NCI-H446 (cell line): Measurements from ENCODE around the gene FMN1.

Experiments
- DNase-seq, 2 experiments: peaks; one replicate each; lab custom pipeline; 2025; lab: John Stamatoyannopoulos, UW

FMN1 gene, protein sequence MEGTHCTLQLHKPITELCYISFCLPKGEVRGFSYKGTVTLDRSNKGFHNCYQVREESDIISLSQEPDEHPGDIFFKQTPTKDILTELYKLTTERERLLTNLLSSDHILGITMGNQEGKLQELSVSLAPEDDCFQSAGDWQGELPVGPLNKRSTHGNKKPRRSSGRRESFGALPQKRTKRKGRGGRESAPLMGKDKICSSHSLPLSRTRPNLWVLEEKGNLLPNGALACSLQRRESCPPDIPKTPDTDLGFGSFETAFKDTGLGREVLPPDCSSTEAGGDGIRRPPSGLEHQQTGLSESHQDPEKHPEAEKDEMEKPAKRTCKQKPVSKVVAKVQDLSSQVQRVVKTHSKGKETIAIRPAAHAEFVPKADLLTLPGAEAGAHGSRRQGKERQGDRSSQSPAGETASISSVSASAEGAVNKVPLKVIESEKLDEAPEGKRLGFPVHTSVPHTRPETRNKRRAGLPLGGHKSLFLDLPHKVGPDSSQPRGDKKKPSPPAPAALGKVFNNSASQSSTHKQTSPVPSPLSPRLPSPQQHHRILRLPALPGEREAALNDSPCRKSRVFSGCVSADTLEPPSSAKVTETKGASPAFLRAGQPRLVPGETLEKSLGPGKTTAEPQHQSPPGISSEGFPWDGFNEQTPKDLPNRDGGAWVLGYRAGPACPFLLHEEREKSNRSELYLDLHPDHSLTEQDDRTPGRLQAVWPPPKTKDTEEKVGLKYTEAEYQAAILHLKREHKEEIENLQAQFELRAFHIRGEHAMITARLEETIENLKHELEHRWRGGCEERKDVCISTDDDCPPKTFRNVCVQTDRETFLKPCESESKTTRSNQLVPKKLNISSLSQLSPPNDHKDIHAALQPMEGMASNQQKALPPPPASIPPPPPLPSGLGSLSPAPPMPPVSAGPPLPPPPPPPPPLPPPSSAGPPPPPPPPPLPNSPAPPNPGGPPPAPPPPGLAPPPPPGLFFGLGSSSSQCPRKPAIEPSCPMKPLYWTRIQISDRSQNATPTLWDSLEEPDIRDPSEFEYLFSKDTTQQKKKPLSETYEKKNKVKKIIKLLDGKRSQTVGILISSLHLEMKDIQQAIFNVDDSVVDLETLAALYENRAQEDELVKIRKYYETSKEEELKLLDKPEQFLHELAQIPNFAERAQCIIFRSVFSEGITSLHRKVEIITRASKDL (N-terminal part only)

DNA sequence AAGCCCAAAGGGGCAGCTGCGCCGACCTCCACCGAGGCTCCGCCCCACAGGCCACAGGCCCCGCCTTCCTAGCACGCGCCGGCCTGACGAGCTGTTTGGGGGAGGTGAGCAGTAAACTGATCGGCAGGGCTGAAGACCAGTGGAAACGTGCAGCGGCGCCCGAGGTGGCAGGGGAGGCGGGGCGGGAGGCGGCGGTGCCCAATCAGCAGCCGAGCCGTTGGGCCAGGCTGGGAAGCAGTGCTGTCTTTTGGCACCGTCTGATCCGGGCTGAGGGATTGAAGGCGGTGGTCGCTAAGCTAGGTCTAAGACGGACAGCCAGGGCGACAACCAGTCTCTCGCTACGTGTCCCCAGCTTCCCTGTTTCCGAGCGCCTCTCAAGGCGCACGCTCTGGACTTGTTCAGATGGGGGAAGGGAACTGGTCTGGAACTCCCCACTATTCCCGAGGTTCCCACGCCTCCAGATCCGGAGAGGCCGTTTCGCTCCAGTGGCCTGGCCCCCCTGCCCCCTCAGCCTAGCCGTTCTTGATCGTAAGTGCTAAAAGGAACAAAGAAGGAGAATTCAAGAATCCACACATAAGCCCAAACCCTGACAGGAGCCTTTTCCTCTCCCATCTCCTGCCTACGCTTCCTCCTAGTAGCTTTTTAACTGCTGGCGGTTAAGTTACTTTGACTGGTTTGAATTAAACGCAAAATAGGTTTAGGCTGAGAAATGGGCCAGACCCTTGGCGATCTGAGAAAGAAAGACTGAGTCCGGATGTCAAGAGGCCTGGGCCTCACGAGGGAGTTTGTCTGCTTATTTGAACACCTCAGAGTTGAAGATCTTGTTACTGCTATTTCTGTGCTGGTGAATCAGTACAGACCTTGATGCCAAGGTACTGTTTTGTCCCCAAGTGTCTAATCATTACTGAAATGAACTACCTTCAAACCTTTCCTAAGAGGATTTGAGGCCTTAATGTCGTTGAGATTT lies at the start of gene FMN1:
Gene FMN1 (minus strand): TSS at position 11 of the 967 bp plus-strand sequence. CDS start 39,800 bp downstream, outside the sequence.
- no peak for DNase-seq

DNA sequence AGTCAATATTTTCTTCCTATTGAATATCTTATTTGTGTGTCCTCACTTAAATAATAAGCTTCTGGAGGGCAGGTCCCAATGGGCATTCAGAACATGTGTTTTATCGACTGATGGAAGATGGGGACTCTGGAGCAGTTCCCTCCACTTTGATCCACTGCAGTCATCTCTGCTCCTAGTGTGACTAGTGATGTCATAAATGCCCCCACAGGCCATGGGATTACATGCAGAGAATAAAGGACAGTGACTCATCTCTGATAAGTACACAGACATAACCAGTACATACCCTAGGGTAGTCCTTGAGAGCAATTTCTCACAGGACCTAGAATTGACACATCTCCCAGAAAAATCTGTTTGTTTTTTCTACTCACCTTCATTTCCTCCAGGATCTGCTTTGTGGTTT lies 49.4 kb upstream of the FMN1 start:
- no peak for DNase-seq

DNA sequence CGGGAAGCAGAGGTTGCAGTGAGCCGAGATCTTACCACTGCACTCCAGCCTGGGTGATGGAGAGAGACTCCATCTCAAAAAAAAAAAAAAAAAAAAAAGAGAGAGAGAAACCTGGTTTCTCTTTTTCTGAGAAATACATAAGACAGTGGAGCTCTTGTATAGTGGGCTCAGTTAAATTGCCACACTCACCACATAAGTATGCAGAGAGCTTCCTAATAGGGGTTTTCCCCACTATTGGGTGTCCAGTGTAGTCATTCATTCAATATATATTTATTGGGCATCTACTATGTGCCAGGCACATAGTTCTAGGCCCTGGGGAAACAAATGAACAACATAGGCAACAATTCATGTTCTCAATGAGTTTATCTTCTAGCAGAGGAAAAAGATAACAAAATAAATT lies 48.9 kb upstream of the FMN1 start:
- no peak for DNase-seq

DNA sequence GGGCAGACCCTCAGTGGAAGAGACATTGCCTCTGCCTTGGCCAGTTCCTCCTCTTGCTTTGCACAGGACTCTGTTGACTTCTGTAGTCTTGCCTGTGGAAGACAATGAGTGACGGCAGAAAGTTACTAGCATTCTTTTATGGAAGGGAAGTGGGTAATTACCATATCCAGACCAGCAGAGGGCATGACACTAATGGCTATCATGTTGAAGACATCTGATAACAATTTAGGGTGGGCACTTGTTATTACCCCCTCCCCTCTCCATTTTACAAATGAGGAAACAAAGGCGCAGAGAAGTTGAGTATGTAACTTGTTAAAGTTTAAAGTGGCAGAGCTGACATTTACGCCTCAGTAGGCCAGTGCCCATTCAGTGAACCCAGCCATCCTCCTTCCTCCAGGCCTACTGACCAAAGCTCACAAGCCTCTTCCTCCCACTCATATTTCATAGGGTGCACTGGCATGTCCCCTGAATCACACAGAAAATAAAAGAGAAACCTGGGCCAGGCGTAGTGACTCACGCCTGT lies 48.2 kb upstream of the FMN1 start:
- no peak for DNase-seq

DNA sequence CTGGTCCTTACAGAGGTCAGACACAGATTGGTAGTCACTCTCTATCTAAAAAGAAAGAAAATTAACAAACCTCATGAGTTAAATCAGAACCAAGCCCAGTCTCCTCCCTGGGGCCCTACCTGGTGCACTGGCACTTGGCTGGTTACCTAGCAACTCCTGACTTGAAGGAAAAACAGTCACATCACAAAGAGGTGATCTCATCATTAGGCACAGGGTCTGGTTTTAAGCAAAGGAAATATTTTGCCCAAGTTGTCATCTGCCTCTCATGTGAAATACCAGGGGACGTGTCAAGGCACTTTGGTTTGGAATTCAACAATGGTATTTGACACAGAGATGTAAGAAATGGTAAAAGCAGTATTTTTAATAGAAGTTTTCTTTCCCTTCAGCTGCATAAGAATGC lies 47.7 kb upstream of the FMN1 start:
- DNase-seq = no peak

DNA sequence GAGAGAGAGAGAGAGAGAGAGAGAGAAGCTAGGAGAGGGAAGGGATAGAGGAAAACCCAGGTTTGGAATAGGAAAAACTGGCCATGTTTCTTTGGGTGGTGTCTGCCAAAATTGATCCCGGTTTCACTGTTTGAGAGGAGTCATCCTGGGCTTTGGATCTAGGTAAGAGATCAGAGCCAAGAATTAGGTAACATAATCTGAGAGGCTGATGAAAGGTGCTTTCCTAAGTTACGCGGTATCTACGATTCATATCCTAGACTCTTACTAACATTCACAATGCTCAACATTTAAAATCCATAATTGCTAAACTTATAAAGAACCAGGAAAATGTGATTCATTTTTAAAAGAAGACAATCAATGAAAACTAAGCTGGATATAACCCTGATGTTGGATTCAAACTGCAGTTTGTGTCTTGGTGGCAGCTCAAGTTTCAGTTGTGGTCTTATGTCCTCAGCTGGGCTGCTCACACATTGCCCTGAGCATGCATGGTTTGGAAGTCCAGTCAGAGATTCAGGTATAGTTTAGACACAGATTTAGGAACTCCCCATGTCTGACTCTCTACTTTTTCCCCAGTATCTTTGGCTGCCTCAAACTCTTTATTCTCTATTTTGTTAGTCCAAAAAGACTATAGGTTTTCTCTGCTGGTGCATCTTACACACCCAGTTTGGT lies 42.5 kb upstream of the FMN1 start:
- DNase-seq = no peak

DNA sequence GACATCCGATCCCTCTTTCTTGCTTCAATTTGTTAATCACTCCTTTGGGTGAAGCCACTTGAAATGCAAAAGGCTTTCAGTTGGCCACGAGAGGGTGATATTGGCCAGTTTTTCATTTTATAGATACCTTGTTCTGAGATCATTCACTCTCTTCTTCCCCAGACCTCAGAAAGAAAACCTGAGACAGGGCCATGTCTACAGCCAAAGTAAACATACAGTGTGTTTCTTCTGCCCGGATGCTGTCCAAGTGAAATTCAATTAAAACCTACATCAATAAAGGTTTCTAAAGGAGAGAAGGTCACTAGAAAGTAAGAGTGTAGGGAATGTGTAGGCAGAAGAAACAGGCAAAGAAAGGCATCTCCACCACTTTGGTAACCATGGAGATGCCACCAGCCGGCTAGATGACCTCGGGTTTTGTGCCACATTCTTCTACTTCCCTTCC lies 39.5 kb upstream of the FMN1 start:
- peak in 1 of 2 experiments; percentile 1 for DNase-seq

DNA sequence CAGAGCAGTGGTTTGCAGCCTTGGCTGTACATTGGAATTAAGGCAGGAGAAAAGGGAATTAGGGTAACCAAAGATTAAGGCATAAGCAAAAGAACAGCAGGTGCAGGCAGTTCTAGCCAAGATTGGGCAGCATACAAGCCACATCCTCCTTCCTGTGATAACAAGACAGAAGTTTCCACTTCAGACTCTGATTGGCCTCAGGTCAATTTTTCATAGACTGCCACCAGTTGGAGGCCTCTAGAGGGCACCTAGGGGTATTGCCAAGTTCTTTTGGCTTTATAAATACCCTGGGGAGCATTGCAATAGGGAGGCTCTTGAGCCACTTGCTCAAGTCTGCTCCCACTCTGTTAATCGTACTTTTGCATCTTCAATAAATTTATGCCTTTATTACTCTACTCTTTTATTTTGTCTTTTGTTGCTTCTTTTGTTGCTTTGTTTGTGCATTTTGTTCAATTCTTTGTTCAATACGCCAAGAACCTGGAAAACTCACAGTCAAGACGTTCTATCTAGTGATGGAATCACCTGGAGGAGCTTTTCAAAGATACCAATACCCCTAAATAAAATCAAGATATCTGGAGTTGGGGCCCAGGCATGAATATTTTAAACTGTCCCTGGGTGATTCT lies 32.2 kb upstream of the FMN1 start:
- DNase-seq = peak in 1 of 2 experiments; percentile 38

DNA sequence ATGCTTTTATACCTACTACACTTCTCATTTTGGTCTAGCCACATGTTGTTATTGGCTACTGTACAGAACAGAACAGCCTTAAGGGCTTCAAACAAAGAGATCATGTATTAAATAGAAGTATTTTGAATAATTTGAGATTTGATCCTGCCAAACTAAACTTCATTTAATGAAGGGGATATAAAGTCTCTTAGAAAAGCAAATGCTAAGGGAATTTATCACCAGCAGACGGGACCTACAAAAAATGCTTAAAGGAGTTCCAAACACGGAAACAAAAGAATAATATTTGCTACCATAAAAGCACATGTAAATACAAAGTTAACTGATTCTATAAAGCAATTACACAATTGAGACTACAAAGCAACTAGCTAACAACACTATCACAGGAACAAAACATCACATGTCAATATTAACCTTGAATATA lies 23.6 kb upstream of the FMN1 start:
- DNase-seq = no peak

DNA sequence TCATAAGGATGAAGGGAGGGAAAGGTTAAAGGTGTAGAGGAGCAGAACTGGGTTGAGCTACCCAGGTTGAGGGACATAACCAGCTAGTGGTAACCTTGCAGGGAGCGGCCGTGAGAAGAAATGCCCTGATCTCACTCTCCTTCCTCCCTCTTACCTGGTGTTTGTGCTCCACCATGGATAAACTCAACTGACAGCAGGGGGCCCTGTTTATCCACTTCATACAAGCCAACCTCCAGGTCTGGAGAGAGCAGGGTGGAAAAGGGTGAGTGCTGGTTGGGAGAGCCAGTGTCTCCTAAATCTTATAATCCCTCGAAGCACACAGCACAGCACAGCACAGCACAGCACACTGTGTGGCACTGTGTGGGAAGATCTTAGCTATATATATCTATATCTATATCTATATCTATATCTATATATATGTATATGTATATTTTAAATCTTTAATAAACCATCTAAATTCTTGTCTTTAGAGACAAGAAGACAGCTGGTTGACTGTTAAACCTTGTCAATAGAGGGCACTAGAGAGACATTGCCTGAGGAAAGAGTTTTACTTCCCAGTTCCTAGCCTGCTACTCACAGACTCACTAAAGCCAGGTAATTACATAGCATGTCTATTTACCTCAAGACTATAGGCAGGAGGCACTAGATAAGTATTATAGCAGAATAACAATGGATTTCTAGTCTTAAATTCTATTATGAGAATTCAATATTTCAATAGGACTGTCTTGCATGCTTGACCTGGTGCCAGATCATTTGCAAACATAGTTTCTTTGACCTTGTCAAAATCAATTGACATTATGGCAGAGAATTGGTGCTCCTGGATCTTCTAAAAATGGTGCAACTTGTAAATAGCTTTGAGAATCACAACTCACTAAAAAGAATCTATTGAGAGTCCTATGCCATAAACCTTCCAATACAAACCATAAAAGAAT lies 21.7 kb upstream of the FMN1 start:
- no peak for DNase-seq

DNA sequence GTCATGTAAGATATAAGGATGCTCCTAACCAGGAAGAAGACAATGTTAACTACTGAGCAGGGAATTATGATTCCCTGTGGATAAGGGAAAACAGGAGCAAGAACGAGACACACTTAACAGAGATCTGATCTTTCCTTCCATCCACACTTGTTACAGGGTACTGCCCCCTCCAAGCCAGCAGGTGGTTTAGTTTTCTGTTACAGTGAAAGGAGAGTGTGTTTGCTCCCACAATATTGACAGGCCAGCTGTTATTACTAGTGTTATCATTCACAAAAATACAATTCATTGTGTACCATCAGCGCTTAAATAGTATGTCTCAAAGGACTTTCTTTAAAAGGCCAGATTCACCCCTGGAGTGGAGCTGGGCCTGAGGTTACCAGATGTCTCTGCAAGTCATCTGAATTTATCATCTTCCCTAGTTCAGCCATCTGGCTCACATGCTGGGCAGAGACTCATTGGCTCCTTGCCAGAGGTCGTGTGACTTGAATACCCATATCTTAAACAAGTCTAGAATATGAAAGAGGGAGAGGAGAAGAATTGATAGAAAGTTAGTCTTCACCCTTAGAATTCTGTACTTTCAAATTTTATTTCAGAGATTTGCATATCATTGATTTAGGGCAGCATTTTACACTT lies 16.8 kb upstream of the FMN1 start:
- no peak for DNase-seq

DNA sequence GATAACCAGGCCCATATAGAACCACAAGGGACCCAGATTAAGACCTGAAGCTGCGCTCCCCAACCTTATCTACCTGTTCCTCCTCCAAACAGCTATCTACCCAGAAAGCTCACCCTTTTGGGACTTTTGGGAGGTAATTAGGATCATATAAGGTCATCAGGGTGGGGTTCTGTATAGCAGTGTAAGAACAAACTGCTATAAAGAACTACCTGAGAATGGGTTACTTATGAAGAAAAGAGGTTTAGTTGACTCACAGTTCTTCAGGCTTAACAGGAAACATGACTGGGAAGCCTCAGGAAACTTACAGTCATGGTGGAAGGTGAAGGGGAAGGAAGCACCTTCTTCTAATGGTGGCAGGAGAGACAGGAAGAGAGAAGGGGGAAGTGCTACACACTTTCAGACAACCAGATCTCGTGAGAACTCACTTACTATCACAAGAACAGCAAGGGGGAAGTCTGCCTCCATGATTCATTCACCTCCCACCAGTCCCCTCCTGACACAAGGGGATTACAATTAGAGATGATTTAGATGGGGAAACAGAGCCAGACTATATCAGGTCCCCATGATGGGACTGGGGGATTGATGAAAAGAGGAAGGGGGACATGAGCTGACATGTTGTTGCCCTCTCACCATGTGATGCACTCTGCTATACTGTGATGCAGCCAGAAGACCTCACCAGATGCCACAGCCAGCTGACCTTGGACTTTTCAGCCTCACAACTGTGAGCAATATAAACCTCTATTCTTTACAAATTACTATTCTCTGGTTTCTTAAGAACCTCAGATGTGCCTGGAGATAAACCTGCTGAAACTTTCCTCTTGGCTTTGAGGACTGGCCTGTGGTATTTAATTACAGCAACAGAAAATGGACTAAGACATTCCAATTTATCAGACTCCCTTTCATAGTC lies 15.3 kb upstream of the FMN1 start:
- DNase-seq = no peak

DNA sequence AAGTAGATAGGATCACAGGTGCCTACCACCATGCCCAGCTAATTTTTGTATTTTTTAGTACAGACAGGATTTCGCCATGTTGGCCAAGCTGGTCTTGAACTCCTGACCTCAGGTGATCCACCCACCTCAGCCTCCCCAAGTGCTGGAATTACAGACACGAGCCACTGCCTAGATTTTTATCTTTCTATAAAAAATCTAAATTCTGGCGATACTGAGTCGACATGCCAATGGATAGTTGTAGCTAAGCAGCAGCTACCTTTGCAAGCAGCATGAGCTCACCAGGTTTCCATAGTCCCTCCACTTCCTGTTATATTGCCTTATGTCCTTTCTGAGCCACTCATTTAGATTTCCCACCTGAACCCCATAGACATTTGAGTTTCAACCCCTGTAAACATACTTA lies 13.1 kb upstream of the FMN1 start:
- no peak for DNase-seq

DNA sequence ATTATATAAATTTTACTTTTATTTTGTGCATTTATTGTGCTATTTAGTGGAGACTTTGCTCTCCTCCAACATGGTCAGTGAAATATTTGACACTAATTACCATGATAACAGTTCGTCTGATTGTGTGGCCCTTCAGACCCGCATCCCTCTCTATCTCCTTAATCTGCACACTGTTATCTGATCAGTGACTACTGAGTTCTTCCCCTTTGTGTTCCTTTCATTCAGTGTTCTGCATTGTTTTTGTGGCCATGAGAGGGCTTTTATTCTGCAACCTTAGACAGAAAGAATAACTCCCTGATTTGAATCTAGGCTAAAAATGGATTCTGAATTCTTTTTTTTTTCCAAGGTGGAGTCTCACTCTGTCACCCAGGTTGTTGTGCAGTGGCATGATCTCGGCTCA lies 11.9 kb upstream of the FMN1 start:
- no peak for DNase-seq

DNA sequence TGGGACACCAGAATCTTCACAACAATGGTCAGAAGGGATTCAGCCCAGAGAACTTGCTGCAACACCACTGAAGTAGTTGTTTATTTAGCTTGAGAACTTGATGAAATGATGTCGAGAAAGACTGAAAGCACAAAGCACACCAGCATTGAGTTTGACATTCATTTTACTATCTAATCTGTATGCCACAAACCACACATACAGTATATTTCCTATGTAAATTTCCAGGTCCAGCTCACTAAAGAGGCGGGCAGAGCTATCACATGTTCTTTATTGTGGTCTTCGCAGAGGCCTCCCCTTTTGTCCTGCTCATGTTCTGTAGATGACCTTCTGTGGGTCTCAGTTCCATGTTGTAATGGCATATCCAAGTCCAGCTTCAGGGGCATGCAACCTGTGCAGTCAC lies 10.4 kb upstream of the FMN1 start:
- no peak for DNase-seq

DNA sequence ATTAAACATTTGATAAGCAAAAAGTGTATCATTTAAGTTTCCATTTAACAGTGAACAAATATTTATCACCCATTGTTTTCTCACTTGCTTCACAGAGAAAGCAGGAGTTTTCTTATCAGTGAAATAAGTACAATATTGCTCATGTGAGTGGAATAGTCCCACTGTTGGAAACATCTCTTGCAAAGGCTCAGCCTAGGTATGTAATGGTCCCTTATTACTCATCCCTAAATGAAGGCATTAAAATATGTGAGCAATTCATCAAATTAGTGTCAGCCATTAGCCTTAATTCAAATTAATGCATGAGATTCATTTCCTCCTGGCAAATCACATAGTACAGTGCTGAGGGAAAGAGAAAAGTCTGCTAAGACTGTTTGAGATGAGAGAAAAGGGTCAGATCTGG lies 9.6 kb upstream of the FMN1 start:
- DNase-seq = no peak
